ENCODE results near the gene LDHA. TPM values are rescaled to one million over a fixed set of nuclear protein-coding genes. Genes with fewer than 3 reads are reported as not detected.

The LDHA gene
- 100 to 1,000 TPM; 227 to 866 (median 656) TPM for total RNA-seq
- long read RNA-seq, transcript LDHA-205 (8 exons, 2,416 nt): major isoform, 179 of 190 reads
- long read RNA-seq, partial matches to known transcripts: 1 of 190 reads
- long read RNA-seq, other reads (novel, unspliced or antisense): 4 of 190 reads

GRCh38 chr11:18394275-18394927, at the start of gene LDHA:
LDHA (plus strand) TSS chr11:18394563; CDS start chr11:18396843, 2,280 bp downstream.
- DNase-seq (peak; percentile 99), ATAC-seq (peak; percentile 78 to 86 (median 81))
- 0% methylated on average over 6 of the region's 60 CpGs for WGBS (ENCODE audit: insufficient coverage, low coverage, low lambda C conversion rate, missing lambda C conversion rate)
- peak within 1 kb of the TSS; percentile 83 to 94 (median 93) for H3K4me3 ChIP-seq
- peaks cover 0 to 14% (median 4%) of the 10 kb centered on the region in 4 donors for H3K4me1 ChIP-seq
- H3K27ac ChIP-seq: peak within 1 kb of the TSS; percentile 95 to 100 (median 98)
- peaks cover 6 to 29% (median 21%) of the 10 kb centered on the region in 4 donors for H3K36me3 ChIP-seq
- no peaks in the 10 kb centered on the region for H3K27me3 ChIP-seq
- TF ChIP-seq POLR2A (IDR thresholded peaks at IDR 0.05): peak; percentile 100
- TF ChIP-seq, protein P1, sequence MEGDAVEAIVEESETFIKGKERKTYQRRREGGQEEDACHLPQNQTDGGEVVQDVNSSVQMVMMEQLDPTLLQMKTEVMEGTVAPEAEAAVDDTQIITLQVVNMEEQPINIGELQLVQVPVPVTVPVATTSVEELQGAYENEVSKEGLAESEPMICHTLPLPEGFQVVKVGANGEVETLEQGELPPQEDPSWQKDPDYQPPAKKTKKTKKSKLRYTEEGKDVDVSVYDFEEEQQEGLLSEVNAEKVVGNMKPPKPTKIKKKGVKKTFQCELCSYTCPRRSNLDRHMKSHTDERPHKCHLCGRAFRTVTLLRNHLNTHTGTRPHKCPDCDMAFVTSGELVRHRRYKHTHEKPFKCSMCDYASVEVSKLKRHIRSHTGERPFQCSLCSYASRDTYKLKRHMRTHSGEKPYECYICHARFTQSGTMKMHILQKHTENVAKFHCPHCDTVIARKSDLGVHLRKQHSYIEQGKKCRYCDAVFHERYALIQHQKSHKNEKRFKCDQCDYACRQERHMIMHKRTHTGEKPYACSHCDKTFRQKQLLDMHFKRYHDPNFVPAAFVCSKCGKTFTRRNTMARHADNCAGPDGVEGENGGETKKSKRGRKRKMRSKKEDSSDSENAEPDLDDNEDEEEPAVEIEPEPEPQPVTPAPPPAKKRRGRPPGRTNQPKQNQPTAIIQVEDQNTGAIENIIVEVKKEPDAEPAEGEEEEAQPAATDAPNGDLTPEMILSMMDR (IDR thresholded peaks at IDR 0.05): no peak
- no peaks in the 10 kb centered on the region for H3K9me3 ChIP-seq
- intact Hi-C loops (cut with DNase I): no loop called here

- 79% methylated on average over 5 of the region's 5 CpGs for WGBS (ENCODE audit: insufficient coverage, low coverage, low lambda C conversion rate, missing lambda C conversion rate)
- TF ChIP-seq, protein P1 (IDR thresholded peaks at IDR 0.05): no peak
- H3K36me3 ChIP-seq: peaks cover 0 to 44% (median 21%) of the 10 kb centered on the region in 4 donors
Measured at GRCh38 chr11:18347471-18348125, 46.8 kb upstream of the LDHA start.

DNA sequence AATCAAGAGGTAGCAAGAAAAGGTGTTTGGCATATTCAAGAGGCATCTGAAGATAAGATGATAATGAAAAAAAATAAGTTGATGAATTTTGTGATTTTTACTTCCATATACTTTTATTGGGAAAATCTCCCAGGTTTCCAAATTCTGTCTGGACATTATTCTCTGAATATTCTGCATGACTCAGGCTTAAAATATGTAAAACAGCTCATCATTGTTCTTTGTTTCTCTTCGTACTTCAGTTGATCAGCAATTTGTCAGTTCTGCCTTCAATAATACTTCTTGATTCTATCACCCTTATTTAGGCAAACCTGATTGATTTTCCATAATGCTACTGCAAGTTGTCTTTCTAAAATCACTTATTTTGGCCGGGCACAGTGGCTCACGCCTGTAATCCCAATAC, 41.8 kb upstream of the LDHA start:
- 88% methylated on average over 3 of the region's 3 CpGs for WGBS (ENCODE audit: insufficient coverage, low coverage, low lambda C conversion rate, missing lambda C conversion rate)
- ATAC-seq: no peak
- Histone ChIP-seq H3K27ac (no peak overlapping the region), H3K36me3 (peaks cover 0 to 42% (median 25%) of the 10 kb centered on the region in 4 donors), H3K9me3 (no peaks in the 10 kb centered on the region), H3K4me1 (no peaks in the 10 kb centered on the region), H3K27me3 (no peaks in the 10 kb centered on the region), H3K4me3 (no peak overlapping the region)
- DNase-seq: no peak
- TF ChIP-seq, protein P1 (IDR thresholded peaks at IDR 0.05): no peak
- intact Hi-C loops (cut with DNase I): no loop called here

More at GRCh38 chr11:18347471-18348125, 46.8 kb upstream of the LDHA start:
- H3K27ac ChIP-seq: no peak overlapping the region
- H3K4me3 ChIP-seq: no peak overlapping the region
- no peak for DNase-seq
- no peaks in the 10 kb centered on the region for H3K27me3 ChIP-seq
- intact Hi-C loops (cut with DNase I): no loop called here
- H3K4me1 ChIP-seq: no peaks in the 10 kb centered on the region
- H3K9me3 ChIP-seq: no peaks in the 10 kb centered on the region
- no peak for ATAC-seq

- Histone ChIP-seq H3K27ac (no peak overlapping the region), H3K4me3 (no peak overlapping the region), H3K9me3 (no peaks in the 10 kb centered on the region), H3K4me1 (no peaks in the 10 kb centered on the region), H3K27me3 (no peaks in the 10 kb centered on the region), H3K36me3 (peaks cover 0 to 65% (median 29%) of the 10 kb centered on the region in 4 donors)
- TF ChIP-seq, protein P1 (IDR thresholded peaks at IDR 0.05): no peak
- no peak for TF ChIP-seq POLR2A (IDR thresholded peaks at IDR 0.05)
- 86% methylated on average over 4 of the region's 4 CpGs for WGBS (ENCODE audit: insufficient coverage, low coverage, low lambda C conversion rate, missing lambda C conversion rate)
- intact Hi-C loops (cut with DNase I): no loop called here
- ATAC-seq (no peak), DNase-seq (no peak)
Measured at GRCh38 chr11:18358646-18359045, 35.7 kb upstream of the LDHA start.
